Uterus (tissue), 4 donors: Measurements from ENCODE around the gene WIPI1. TPM values are rescaled to one million over a fixed set of nuclear protein-coding genes. Genes with fewer than 3 reads are reported as not detected.

Source experiments
- DNase-seq, 2 donors: peaks; one replicate each; pipeline ENCODE4 v3.0.0-alpha.2; 2019 to 2020
- H3K27ac ChIP-seq, 2 donors: fragments of 200-600 bp; sonication (generic); 1 replicate in 1 of 2; 2 replicates in 1 of 2; pipeline ENCODE4 v1.5.1; 2016 to 2018
- H3K27me3 ChIP-seq, 2 donors: fragments of 200-600 bp; sonication (generic); one replicate each; pipeline ENCODE4 v1.5.1; 2018 to 2019; ENCODE audit warnings: control low read depth in 1 of 2
- H3K36me3 ChIP-seq, 2 donors: fragments of 200-600 bp; sonication (generic); one replicate each; pipeline ENCODE4 v1.5.1; 2019; ENCODE audit warnings: control low read depth in 1 of 2
- H3K4me1 ChIP-seq, 2 donors: fragments of 200-600 bp; sonication (generic); one replicate each; pipeline ENCODE4 v1.5.1; 2018 to 2019; ENCODE audit warnings: control low read depth in 1 of 2
- H3K4me3 ChIP-seq, 2 donors: fragments of 200-600 bp; sonication (generic); 1 replicate in 1 of 2; 2 replicates in 1 of 2; pipeline ENCODE4 v1.5.1; 2018 to 2019; ENCODE audit warnings: mild to moderate bottlenecking in 1 of 2
- H3K9me3 ChIP-seq, 2 donors: fragments of 200-600 bp; sonication (generic); one replicate each; pipeline ENCODE4 v1.5.1; 2019; ENCODE audit warnings: control low read depth in 1 of 2
- CTCF ChIP-seq, 4 experiments: fragments of 200-600 bp in 2 of 4; fragments of 450-650 bp in 2 of 4; sonication (generic) in 2 of 4; IDR thresholded peaks; one replicate each; pipeline ENCODE4 v1.5.1; 2016 to 2019; ENCODE audit warnings: antibody characterized with exemption in 4 of 4, mild to moderate bottlenecking in 2 of 4, moderate library complexity in 1 of 4
- POLR2A ChIP-seq, 2 donors: fragments of 450-650 bp; IDR thresholded peaks; one replicate each; pipeline ENCODE4 v1.6.1; 2016; ENCODE audit warnings: antibody characterized with exemption in 2 of 2, mild to moderate bottlenecking in 1 of 2, moderate library complexity in 1 of 2
- intact Hi-C: fragments of 100-400 bp; cut with DNase I; formaldehyde crosslinking; loops from one replicate; pipeline ENCODE4 v1.15.1; 2023; ENCODE audit warnings: low total_unique reads
- total RNA-seq, 4 donors: library from RNA; depleted of rRNA in 3 of 4; stranded (reverse); fragments of >200 nt in 3 of 4; gene quantifications; one replicate each; pipeline versions ENCODE4 v1.1.0 to v1.2.4, GENCODE V29; 2014 to 2023
- donor health status: DM: yes; HTN: yes; CAD: no.

WIPI1 gene
- total RNA-seq, 4 donors from 2014 or later = 7.9 to 40.7 (median 27.9) TPM

- TF ChIP-seq CTCF (IDR thresholded peaks at IDR 0.05) = no peak
- no peak for TF ChIP-seq POLR2A (IDR thresholded peaks at IDR 0.05)
- no peaks in the 10 kb centered on the region for H3K36me3 ChIP-seq
- no peak for DNase-seq
- no peaks in the 10 kb centered on the region for H3K9me3 ChIP-seq
- no peak overlapping the region for H3K4me3 ChIP-seq
- no peak overlapping the region for H3K27ac ChIP-seq
- no peaks in the 10 kb centered on the region for H3K27me3 ChIP-seq
- intact Hi-C loops = no loop called here
- H3K4me1 ChIP-seq = no peaks in the 10 kb centered on the region
Measured at GRCh38 chr17:68449021-68449739, 8.1 kb downstream of the WIPI1 start.

- no peaks in the 10 kb centered on the region for H3K36me3 ChIP-seq
Measured at GRCh38 chr17:68446626-68447041, 10.7 kb downstream of the WIPI1 start.

GRCh38 chr17:68445671-68446070 lies 11.6 kb downstream of the WIPI1 start:
- H3K27me3 ChIP-seq = no peaks in the 10 kb centered on the region
- H3K4me3 ChIP-seq = no peak overlapping the region
- TF ChIP-seq CTCF (IDR thresholded peaks at IDR 0.05) (no peak), POLR2A (IDR thresholded peaks at IDR 0.05) (no peak)
- intact Hi-C loops = no loop called here
- no peak for DNase-seq
- no peaks in the 10 kb centered on the region for H3K9me3 ChIP-seq
- H3K36me3 ChIP-seq = no peaks in the 10 kb centered on the region
- peak overlapping the region in 1 of 2 donors; percentile 40 for H3K27ac ChIP-seq
- H3K4me1 ChIP-seq = no peaks in the 10 kb centered on the region

More at GRCh38 chr17:68446626-68447041, 10.7 kb downstream of the WIPI1 start:
- intact Hi-C loops = no loop called here
- Histone ChIP-seq H3K4me3 (no peak overlapping the region), H3K9me3 (no peaks in the 10 kb centered on the region), H3K27ac (no peak overlapping the region), H3K4me1 (no peaks in the 10 kb centered on the region), H3K27me3 (no peaks in the 10 kb centered on the region)
- no peak for TF ChIP-seq POLR2A (IDR thresholded peaks at IDR 0.05)
- no peak for TF ChIP-seq CTCF (IDR thresholded peaks at IDR 0.05)
- no peak for DNase-seq

GRCh38 chr17:68443972-68444464 lies 13.3 kb downstream of the WIPI1 start:
- Histone ChIP-seq H3K36me3 (no peaks in the 10 kb centered on the region), H3K4me1 (no peaks in the 10 kb centered on the region), H3K4me3 (no peak overlapping the region), H3K9me3 (no peaks in the 10 kb centered on the region), H3K27me3 (no peaks in the 10 kb centered on the region), H3K27ac (peak overlapping the region in 1 of 2 donors; percentile 40)
- intact Hi-C loops = no loop called here
- no peak for DNase-seq
- no peak for TF ChIP-seq POLR2A (IDR thresholded peaks at IDR 0.05)
- TF ChIP-seq CTCF (IDR thresholded peaks at IDR 0.05) = no peak

- no peaks in the 10 kb centered on the region for H3K4me1 ChIP-seq
- H3K4me3 ChIP-seq = no peak overlapping the region
Measured at GRCh38 chr17:68441070-68441770, 16.1 kb downstream of the WIPI1 start.

More at GRCh38 chr17:68441070-68441770, 16.1 kb downstream of the WIPI1 start:
- DNase-seq = no peak
- Histone ChIP-seq H3K9me3 (no peaks in the 10 kb centered on the region), H3K27ac (peak overlapping the region; percentile 0 to 40), H3K27me3 (no peaks in the 10 kb centered on the region), H3K36me3 (no peaks in the 10 kb centered on the region)
- TF ChIP-seq POLR2A (IDR thresholded peaks at IDR 0.05) (no peak), CTCF (IDR thresholded peaks at IDR 0.05) (no peak)
- intact Hi-C loops = no loop called here
